ENCODE data around the gene QSOX2.

Gene QSOX2

GRCh38 chr9:136209232-136209631 lies 36.4 kb downstream of the QSOX2 start:
- no peak for TF ChIP-seq CTCF (IDR thresholded peaks at IDR 0.05; ENCODE audit: low read depth, low read length, missing control alignments)
- no peak overlapping the region for H3K4me3 ChIP-seq (ENCODE audit: low read depth, low read length)
- in situ Hi-C loops (cut with HindIII; ENCODE audit: low sequenced_read_pairs) = loop anchor here (5.0 kb wide), 1 partner anchor 52 kb away; no protein-coding TSS in a partner anchor

DNA sequence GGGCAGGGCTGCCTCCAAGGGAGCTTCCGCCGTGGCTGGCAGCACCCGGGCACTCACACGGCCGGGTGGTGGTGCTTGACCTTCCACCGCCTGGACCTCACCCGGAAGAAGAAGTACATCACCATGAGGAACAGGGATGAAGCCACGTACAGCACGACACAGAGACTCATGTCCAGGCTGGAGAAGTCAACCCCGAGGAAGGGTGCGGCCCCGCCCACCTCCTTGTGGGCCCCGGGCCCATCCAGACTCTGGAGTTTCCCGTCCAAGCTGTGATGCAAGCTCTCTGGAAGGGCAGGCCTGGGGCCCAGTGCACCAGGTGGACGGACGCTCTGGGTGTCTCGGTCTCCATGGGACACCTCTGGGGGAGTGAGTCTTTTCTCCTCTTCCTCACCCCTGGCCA lies 36.9 kb downstream of the QSOX2 start:
- no peak for DNase-seq (ENCODE audit: low read depth)
- in situ Hi-C loops (cut with HindIII; ENCODE audit: low sequenced_read_pairs) = loop anchor here (5.0 kb wide), 1 partner anchor 51 kb away; no protein-coding TSS in a partner anchor
- TF ChIP-seq CTCF (IDR thresholded peaks at IDR 0.05; ENCODE audit: low read depth, low read length, missing control alignments) = no peak

More at GRCh38 chr9:136209232-136209631, 36.4 kb downstream of the QSOX2 start:
- no peak for DNase-seq (ENCODE audit: low read depth)

DNA sequence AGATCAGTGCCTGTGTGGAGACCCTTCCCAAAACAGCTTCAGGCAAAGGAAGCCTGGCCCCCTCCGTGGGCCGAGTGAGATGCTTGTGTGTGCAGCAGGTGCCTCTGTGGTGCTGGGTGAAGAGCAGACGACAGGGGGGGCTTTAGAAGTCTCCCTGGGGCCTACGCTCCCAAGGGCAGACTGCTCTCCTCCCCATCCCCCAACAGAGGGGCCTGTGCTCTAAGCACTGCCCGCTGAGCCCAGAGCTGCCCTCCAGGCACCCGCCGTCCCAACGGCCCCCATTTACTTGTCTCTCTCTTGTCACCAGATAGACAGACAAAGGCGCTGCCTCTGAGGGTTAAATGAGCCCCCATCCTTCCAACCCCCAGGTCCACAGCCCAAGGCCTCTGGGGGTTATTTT lies 38.0 kb downstream of the QSOX2 start:
- no peak for DNase-seq (ENCODE audit: low read depth)
- in situ Hi-C loops (cut with HindIII; ENCODE audit: low sequenced_read_pairs) = loop anchor here (5.0 kb wide), 1 partner anchor 50 kb away; no protein-coding TSS in a partner anchor
- H3K4me3 ChIP-seq (ENCODE audit: low read depth, low read length) = no peak overlapping the region
- no peak for TF ChIP-seq CTCF (IDR thresholded peaks at IDR 0.05; ENCODE audit: low read depth, low read length, missing control alignments)

More for the DNA sequence above, 36.9 kb downstream of the QSOX2 start:
- no peak overlapping the region for H3K4me3 ChIP-seq (ENCODE audit: low read depth, low read length)

DNA sequence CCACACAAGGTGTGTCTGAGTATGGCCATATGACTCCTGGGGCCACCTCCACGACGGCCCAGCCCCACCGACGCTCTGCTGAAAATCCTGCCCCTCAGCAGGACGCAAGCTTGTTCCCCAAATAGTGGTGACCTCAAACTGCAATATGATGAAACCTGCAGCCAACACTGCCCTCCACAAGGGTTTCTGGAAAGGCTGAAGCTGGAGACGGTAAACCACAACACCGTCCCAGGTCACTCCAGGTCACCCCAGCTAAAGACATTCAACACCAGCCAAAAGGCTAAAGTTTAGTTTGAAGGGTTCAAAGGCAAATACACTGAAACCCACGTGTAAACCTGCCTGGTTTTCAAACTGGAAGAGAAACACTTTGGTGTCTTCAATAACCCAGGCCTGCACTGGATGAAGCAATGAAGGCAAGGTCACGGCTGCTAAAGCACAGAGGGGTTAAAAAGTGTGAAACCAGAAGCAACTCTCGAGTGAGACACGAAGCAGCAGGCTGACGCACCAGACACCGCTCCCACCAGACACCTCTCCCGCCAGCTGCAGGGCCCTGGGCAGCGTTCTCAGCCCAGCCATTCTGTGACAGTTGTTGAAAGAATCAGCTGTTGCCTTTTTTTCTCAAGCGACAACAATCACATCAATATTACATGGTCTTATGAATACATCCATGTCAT lies 38.9 kb downstream of the QSOX2 start:
- in situ Hi-C loops (cut with HindIII; ENCODE audit: low sequenced_read_pairs) = loop anchor here (5.0 kb wide), 1 partner anchor 49 kb away; no protein-coding TSS in a partner anchor
- DNase-seq (ENCODE audit: low read depth) = no peak
- no peak for TF ChIP-seq CTCF (IDR thresholded peaks at IDR 0.05; ENCODE audit: low read depth, low read length, missing control alignments)
- H3K4me3 ChIP-seq (ENCODE audit: low read depth, low read length) = no peak overlapping the region

DNA sequence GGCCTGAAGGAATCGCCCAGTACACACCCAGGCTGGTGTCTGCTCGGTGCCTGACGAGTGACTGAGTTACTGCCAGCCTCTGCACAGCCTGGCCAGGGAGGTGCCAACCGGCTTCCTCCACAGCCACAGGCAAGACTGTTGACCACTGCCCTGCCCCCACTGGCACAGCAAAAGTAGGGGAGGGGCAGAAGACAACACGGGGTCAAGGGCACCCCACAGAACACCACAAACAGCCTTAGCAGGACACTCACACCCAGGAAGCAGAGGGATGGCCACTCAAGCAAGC lies 40.0 kb downstream of the QSOX2 start:
- DNase-seq (ENCODE audit: low read depth) = no peak
- in situ Hi-C loops (cut with HindIII; ENCODE audit: low sequenced_read_pairs) = loop anchor here (5.0 kb wide), 1 partner anchor 48 kb away; no protein-coding TSS in a partner anchor
- TF ChIP-seq CTCF (IDR thresholded peaks at IDR 0.05; ENCODE audit: low read depth, low read length, missing control alignments) = no peak
- H3K4me3 ChIP-seq (ENCODE audit: low read depth, low read length) = no peak overlapping the region

GRCh38 chr9:136204838-136205706 lies 40.5 kb downstream of the QSOX2 start, which contains the start of gene LHX3:
Gene LHX3, minus strand, starts transcription at chr9:136205128. Its CDS starts 116 bp downstream, at chr9:136205012.
- TF ChIP-seq CTCF (IDR thresholded peaks at IDR 0.05; ENCODE audit: low read depth, low read length, missing control alignments) = no peak
- H3K4me3 ChIP-seq (ENCODE audit: low read depth, low read length) = no peak within 1 kb of the TSS
- in situ Hi-C loops (cut with HindIII; ENCODE audit: low sequenced_read_pairs) = loop anchor here (5.0 kb wide), 1 partner anchor 48 kb away; no protein-coding TSS in a partner anchor
- DNase-seq (ENCODE audit: low read depth) = no peak
